Activated CD8-positive, alpha-beta T cell treated with anti-CD3 and anti-CD28 coated beads, Interleukin-2, amount 10 ng/mL, durations not matched to agents 7 days and 5 days (primary cell): ENCODE measurements around the gene ORC3. TPM values are rescaled to one million over a fixed set of nuclear protein-coding genes. Genes with fewer than 3 reads are reported as not detected.
A peak's percentile ranks its signal among the peaks of the same experiment; 100 is the strongest.

Experiments
- ATAC-seq: fragments of 150-1000 bp; cut with Tn5 transposase; one replicate; pipeline ENCODE4 v1.10.0; 2021; ENCODE audit warnings: moderate library complexity
- CTCF ChIA-PET: fragments of 350-600 bp; sonication (Branson Sonifier 250); formaldehyde crosslinking; loops from one replicate; lab custom pipeline; 2021; ENCODE audit warnings: antibody characterized with exemption; lab: Charles Lee
- POLR2A ChIA-PET: fragments of 350-600 bp; sonication (Branson Sonifier 250); formaldehyde crosslinking; loops from one replicate; lab custom pipeline; 2021; ENCODE audit warnings: antibody characterized with exemption; lab: Charles Lee
- DNase-seq: peaks from one replicate; pipeline ENCODE4 v3.0.0-alpha.2; 2020
- H3K27ac Mint-ChIP-seq: one replicate; pipeline ENCODE4 v1.8.0; 2021; ENCODE audit warnings: mild to moderate bottlenecking, mixed read lengths
- H3K27me3 Mint-ChIP-seq: one replicate; pipeline ENCODE4 v1.8.0; 2021; ENCODE audit warnings: low read depth, mixed read lengths
- H3K36me3 Mint-ChIP-seq: one replicate; pipeline ENCODE4 v1.8.0; 2021; ENCODE audit warnings: low read depth, mixed read lengths
- H3K4me1 Mint-ChIP-seq: one replicate; pipeline ENCODE4 v1.8.0; 2021; ENCODE audit warnings: low read depth, mixed read lengths
- H3K4me3 Mint-ChIP-seq: one replicate; pipeline ENCODE4 v1.8.0; 2021; ENCODE audit warnings: mild to moderate bottlenecking, mixed read lengths
- H3K9me3 Mint-ChIP-seq: one replicate; pipeline ENCODE4 v1.8.0; 2022; ENCODE audit warnings: mixed read lengths; ENCODE audit not compliant: insufficient read depth
- total RNA-seq, 2 experiments: library from RNA; stranded (reverse); gene quantifications; one replicate each; pipeline ENCODE4 v1.2.3, GENCODE V29; 2021

Gene ORC3
- total RNA-seq, 2 experiments from 2014 or later = 27.1 TPM

- H3K4me3 Mint-ChIP-seq = no peak overlapping the region
- peaks cover 29% of the 10 kb centered on the region for H3K36me3 Mint-ChIP-seq
- no peak overlapping the region for H3K27ac Mint-ChIP-seq
- ATAC-seq (no peak), DNase-seq (no peak)
- ChIA-PET POLR2A (no interaction called here), CTCF (interaction anchor here (0.9 kb wide), 1 partner anchor 15 kb away, joined by 3 read pairs; no protein-coding TSS in a partner anchor)
- no peaks in the 10 kb centered on the region for H3K4me1 Mint-ChIP-seq
- no peaks in the 10 kb centered on the region for H3K27me3 Mint-ChIP-seq
- H3K9me3 Mint-ChIP-seq = no peaks in the 10 kb centered on the region
Measured at GRCh38 chr6:87664921-87665485, 75.1 kb downstream of the ORC3 start.

GRCh38 chr6:87667032-87667431, 77.1 kb downstream of the ORC3 start:
- Mint-ChIP-seq H3K4me3 (no peak overlapping the region), H3K36me3 (peaks cover 43% of the 10 kb centered on the region), H3K27me3 (no peaks in the 10 kb centered on the region), H3K27ac (no peak overlapping the region), H3K9me3 (no peaks in the 10 kb centered on the region), H3K4me1 (peaks cover 11% of the 10 kb centered on the region)
- ATAC-seq (no peak), DNase-seq (no peak)
- CTCF ChIA-PET = no interaction called here
- POLR2A ChIA-PET = no interaction called here

GRCh38 chr6:87668013-87668412, 78.1 kb downstream of the ORC3 start:
- POLR2A ChIA-PET = interaction anchor here (0.6 to 1.7 kb wide), 3 partner anchors 8 to 27 kb away, joined by 3 to 4 read pairs (median 3); no protein-coding TSS in a partner anchor
- no peak for ATAC-seq

GRCh38 chr6:87669051-87669450, 79.1 kb downstream of the ORC3 start:
- CTCF ChIA-PET = interaction anchor here (0.9 to 1.4 kb wide), 3 partner anchors 10 to 49 kb away, joined by 3 to 4 read pairs (median 3); no protein-coding TSS in a partner anchor
- Mint-ChIP-seq H3K4me1 (peaks cover 11% of the 10 kb centered on the region), H3K27ac (no peak overlapping the region), H3K27me3 (no peaks in the 10 kb centered on the region), H3K36me3 (peaks cover 45% of the 10 kb centered on the region), H3K9me3 (no peaks in the 10 kb centered on the region), H3K4me3 (no peak overlapping the region)
- ATAC-seq (no peak), DNase-seq (no peak)
- POLR2A ChIA-PET = interaction anchor here (0.7 to 1.7 kb wide), 3 partner anchors 9 to 28 kb away, joined by 3 to 4 read pairs (median 4); no protein-coding TSS in a partner anchor

More at GRCh38 chr6:87668013-87668412, 78.1 kb downstream of the ORC3 start:
- no peaks in the 10 kb centered on the region for H3K9me3 Mint-ChIP-seq
- no peak for DNase-seq
- no peaks in the 10 kb centered on the region for H3K27me3 Mint-ChIP-seq
- peaks cover 11% of the 10 kb centered on the region for H3K4me1 Mint-ChIP-seq
- no peak overlapping the region for H3K27ac Mint-ChIP-seq
- H3K36me3 Mint-ChIP-seq = peaks cover 47% of the 10 kb centered on the region
- H3K4me3 Mint-ChIP-seq = no peak overlapping the region
- CTCF ChIA-PET = no interaction called here

GRCh38 chr6:87670707-87671106, 80.8 kb downstream of the ORC3 start:
- ATAC-seq (peak; percentile 71), DNase-seq (no peak)
- H3K27me3 Mint-ChIP-seq = no peaks in the 10 kb centered on the region
- no peaks in the 10 kb centered on the region for H3K9me3 Mint-ChIP-seq
- peak overlapping the region; percentile 51 for H3K27ac Mint-ChIP-seq
- CTCF ChIA-PET = no interaction called here
- H3K4me1 Mint-ChIP-seq = peaks cover 13% of the 10 kb centered on the region
- peaks cover 58% of the 10 kb centered on the region for H3K36me3 Mint-ChIP-seq
- H3K4me3 Mint-ChIP-seq = no peak overlapping the region
- POLR2A ChIA-PET = no interaction called here

GRCh38 chr6:87671555-87672029, 81.7 kb downstream of the ORC3 start:
- H3K27me3 Mint-ChIP-seq = no peaks in the 10 kb centered on the region
- no peaks in the 10 kb centered on the region for H3K9me3 Mint-ChIP-seq
- ChIA-PET POLR2A (no interaction called here), CTCF (no interaction called here)
- H3K27ac Mint-ChIP-seq = no peak overlapping the region
- H3K4me3 Mint-ChIP-seq = no peak overlapping the region
- DNase-seq (no peak), ATAC-seq (no peak)
- H3K4me1 Mint-ChIP-seq = peaks cover 13% of the 10 kb centered on the region
- H3K36me3 Mint-ChIP-seq = peaks cover 63% of the 10 kb centered on the region

- no peak overlapping the region for H3K27ac Mint-ChIP-seq
- H3K36me3 Mint-ChIP-seq = peaks cover 61% of the 10 kb centered on the region
- no peaks in the 10 kb centered on the region for H3K9me3 Mint-ChIP-seq
- peaks cover 15% of the 10 kb centered on the region for H3K4me1 Mint-ChIP-seq
- DNase-seq (no peak), ATAC-seq (no peak)
- no peaks in the 10 kb centered on the region for H3K27me3 Mint-ChIP-seq
- CTCF ChIA-PET = interaction anchor here (0.8 kb wide), 1 partner anchor 350 kb away, joined by 3 read pairs; the partner anchor contains the start of gene SMIM8
- H3K4me3 Mint-ChIP-seq = no peak overlapping the region
- POLR2A ChIA-PET = no interaction called here
Measured at GRCh38 chr6:87672641-87673040, 82.7 kb downstream of the ORC3 start.

GRCh38 chr6:87673237-87673636, 83.3 kb downstream of the ORC3 start:
- Mint-ChIP-seq H3K36me3 (peaks cover 60% of the 10 kb centered on the region), H3K27me3 (no peaks in the 10 kb centered on the region), H3K9me3 (no peaks in the 10 kb centered on the region), H3K4me3 (no peak overlapping the region), H3K27ac (no peak overlapping the region), H3K4me1 (peaks cover 18% of the 10 kb centered on the region)
- CTCF ChIA-PET = interaction anchor here (0.8 kb wide), 1 partner anchor 351 kb away, joined by 3 read pairs; the partner anchor contains the start of gene SMIM8
- DNase-seq (no peak), ATAC-seq (no peak)
- POLR2A ChIA-PET = no interaction called here

GRCh38 chr6:87674290-87674689, 84.4 kb downstream of the ORC3 start:
- H3K9me3 Mint-ChIP-seq = no peaks in the 10 kb centered on the region
- DNase-seq = no peak
- CTCF ChIA-PET = no interaction called here

GRCh38 chr6:87675004-87675681, 85.2 kb downstream of the ORC3 start:
- ATAC-seq = no peak
- ChIA-PET POLR2A (no interaction called here), CTCF (no interaction called here)
- Mint-ChIP-seq H3K27me3 (no peaks in the 10 kb centered on the region), H3K9me3 (no peaks in the 10 kb centered on the region), H3K36me3 (peaks cover 67% of the 10 kb centered on the region), H3K4me1 (peaks cover 22% of the 10 kb centered on the region), H3K27ac (no peak overlapping the region), H3K4me3 (no peak overlapping the region)
- DNase-seq = no peak

More at GRCh38 chr6:87674290-87674689, 84.4 kb downstream of the ORC3 start:
- Mint-ChIP-seq H3K27me3 (no peaks in the 10 kb centered on the region), H3K4me1 (peaks cover 18% of the 10 kb centered on the region), H3K27ac (no peak overlapping the region), H3K4me3 (no peak overlapping the region), H3K36me3 (peaks cover 65% of the 10 kb centered on the region)
- ATAC-seq = no peak
- POLR2A ChIA-PET = no interaction called here

- POLR2A ChIA-PET = no interaction called here
- DNase-seq = no peak
- Mint-ChIP-seq H3K27ac (no peak overlapping the region), H3K4me3 (no peak overlapping the region), H3K36me3 (peaks cover 54% of the 10 kb centered on the region), H3K27me3 (no peaks in the 10 kb centered on the region), H3K9me3 (no peaks in the 10 kb centered on the region), H3K4me1 (peaks cover 42% of the 10 kb centered on the region)
- CTCF ChIA-PET = interaction anchor here (1.4 kb wide), 1 partner anchor 150 kb away, joined by 5 read pairs; no protein-coding TSS in a partner anchor
- ATAC-seq = no peak
Measured at GRCh38 chr6:87682310-87682709, 92.4 kb downstream of the ORC3 start.

GRCh38 chr6:87683890-87684289, 94.0 kb downstream of the ORC3 start:
- ATAC-seq = no peak
- CTCF ChIA-PET = interaction anchor here (1.0 kb wide), 1 partner anchor 15 kb away, joined by 4 read pairs; no protein-coding TSS in a partner anchor
- POLR2A ChIA-PET = no interaction called here
- H3K9me3 Mint-ChIP-seq = no peaks in the 10 kb centered on the region
- peaks cover 43% of the 10 kb centered on the region for H3K36me3 Mint-ChIP-seq
- no peaks in the 10 kb centered on the region for H3K27me3 Mint-ChIP-seq
- H3K4me1 Mint-ChIP-seq = peaks cover 37% of the 10 kb centered on the region
- DNase-seq = no peak
- no peak overlapping the region for H3K4me3 Mint-ChIP-seq
- no peak overlapping the region for H3K27ac Mint-ChIP-seq
